Spleen (tissue), 3 donors: Measurements from ENCODE around the gene SORCS2.

Experiments used
- POLR2A ChIP-seq, 3 donors: fragments of 450-650 bp; IDR thresholded peaks; one replicate each; pipeline ENCODE4 v1.5.1; 2017; ENCODE audit warnings: antibody characterized with exemption in 3 of 3, mild to moderate bottlenecking in 1 of 3
- POLR2AphosphoS5 ChIP-seq, 3 donors: sonication (generic); formaldehyde crosslinking; IDR thresholded peaks; one replicate each; pipeline ENCODE4 v1.5.1; 2017; ENCODE audit warnings: antibody characterized with exemption in 3 of 3

- TF ChIP-seq POLR2AphosphoS5 (IDR thresholded peaks at IDR 0.05) (no peak), POLR2A (IDR thresholded peaks at IDR 0.05) (no peak)
Observed at GRCh38 chr4:7530082-7530481, 337.7 kb downstream of the SORCS2 start.
